Astrocyte (in vitro differentiated cells and primary cell): Measurements from ENCODE around the gene RGL2.

Experiments
- CTCF ChIP-seq: IDR thresholded peaks from 2 replicates; pipeline ENCODE4 v1.5.1; 2011; ENCODE audit warnings: low read depth, mild to moderate bottlenecking, inconsistent platforms, low read length, moderate library complexity; ENCODE audit not compliant: insufficient read depth
- EZH2 ChIP-seq: IDR thresholded peaks from 2 replicates; pipeline ENCODE4 v1.6.1; 2012; ENCODE audit warnings: mild to moderate bottlenecking, low read length, inconsistent platforms; ENCODE audit not compliant: insufficient read depth

GRCh38 chr6:33280539-33280938, 18.2 kb downstream of the RGL2 start:
- TF ChIP-seq CTCF (no peak), EZH2 (no peak)
